VCaP (cell line): ENCODE results near the gene MAPK1.
"Not testable (repeated sequence)": the region's sequence is repeated elsewhere in the genome, so short reads cannot be mapped to it uniquely, and the experiment has no call there.

ENCODE experiments used
- H3K27ac ChIP-seq: fragments of 450-650 bp; 2 replicates; pipeline ENCODE4 v1.5.1; 2017
- CTCF ChIP-seq: fragments of 450-650 bp; conservative IDR thresholded peaks from 2 replicates; pipeline ENCODE4 v1.5.1; 2017; ENCODE audit warnings: mild to moderate bottlenecking, moderate library complexity

Gene MAPK1

GRCh38 chr22:21824445-21824912, 43.0 kb downstream of the MAPK1 start:
- H3K27ac ChIP-seq: no peak overlapping the region
- no peak for TF ChIP-seq CTCF

- no peak overlapping the region for H3K27ac ChIP-seq
- no peak for TF ChIP-seq CTCF
Measured at GRCh38 chr22:21823740-21824444, 43.6 kb downstream of the MAPK1 start.

- no peak for TF ChIP-seq CTCF
- no peak overlapping the region for H3K27ac ChIP-seq
Measured at GRCh38 chr22:21819183-21819770, 48.2 kb downstream of the MAPK1 start.

- no peak overlapping the region for H3K27ac ChIP-seq
- TF ChIP-seq CTCF: no peak
Measured at GRCh38 chr22:21818487-21819182, 48.8 kb downstream of the MAPK1 start.

GRCh38 chr22:21817497-21817853, 50.0 kb downstream of the MAPK1 start:
- H3K27ac ChIP-seq: not testable (repeated sequence)

GRCh38 chr22:21816787-21817496, 50.5 kb downstream of the MAPK1 start:
- no peak overlapping the region for H3K27ac ChIP-seq
- TF ChIP-seq CTCF: no peak

- no peak overlapping the region for H3K27ac ChIP-seq
Measured at GRCh38 chr22:21816472-21816786, 51.0 kb downstream of the MAPK1 start.

More at GRCh38 chr22:21816472-21816786, 51.0 kb downstream of the MAPK1 start:
- no peak for TF ChIP-seq CTCF
